Sigmoid colon (tissue), 7 donors: ENCODE results near the gene IFIT2. TPM values are rescaled to one million over a fixed set of nuclear protein-coding genes. Genes with fewer than 3 reads are reported as not detected.
"Not testable (repeated sequence)": the region's sequence is repeated elsewhere in the genome, so short reads cannot be mapped to it uniquely, and the experiment has no call there.

Source experiments
- DNase-seq: peaks from one replicate; pipeline ENCODE4 v3.0.0-alpha.2; 2019
- H3K27ac ChIP-seq, 4 donors: fragments of 200-600 bp; sonication (generic); one replicate each; pipeline ENCODE4 v1.5.1; 2016 to 2019; ENCODE audit warnings: mild to moderate bottlenecking in 1 of 4
- H3K27me3 ChIP-seq, 3 donors: fragments of 200-600 bp; sonication (generic); one replicate each; pipeline ENCODE4 v1.5.1; 2019; ENCODE audit warnings: mild to moderate bottlenecking in 1 of 3
- H3K36me3 ChIP-seq, 4 donors: fragments of 200-600 bp; sonication (generic); one replicate each; pipeline ENCODE4 v1.5.1; 2016 to 2019
- H3K4me1 ChIP-seq, 4 donors: fragments of 200-600 bp; sonication (generic); one replicate each; pipeline ENCODE4 v1.5.1; 2017 to 2019
- H3K4me3 ChIP-seq, 4 donors: fragments of 200-600 bp; sonication (generic); one replicate each; pipeline ENCODE4 v1.5.1; 2017 to 2019; ENCODE audit warnings: mild to moderate bottlenecking in 2 of 4, moderate library complexity in 1 of 4
- H3K9me3 ChIP-seq, 4 donors: fragments of 200-600 bp in 3 of 4; sonication (generic) in 3 of 4; one replicate each; pipeline versions ENCODE4 v1.5.1 to v1.6.1; 2013 to 2019
- CTCF ChIP-seq, 4 experiments: fragments of 450-650 bp in 3 of 4; fragments of 200-600 bp in 1 of 4; IDR thresholded peaks; one replicate each; pipeline ENCODE4 v1.5.1; 2016 to 2019; ENCODE audit warnings: antibody characterized with exemption in 4 of 4, mild to moderate bottlenecking in 3 of 4, moderate library complexity in 2 of 4
- EP300 ChIP-seq, 4 donors: sonication (generic); formaldehyde crosslinking; IDR thresholded peaks; one replicate each; pipeline ENCODE4 v1.6.1; 2017; ENCODE audit warnings: antibody characterized with exemption in 4 of 4
- POLR2A ChIP-seq, 2 donors: fragments of 450-650 bp; IDR thresholded peaks; one replicate each; pipeline ENCODE4 v1.6.1; 2016; ENCODE audit warnings: antibody characterized with exemption in 2 of 2, mild to moderate bottlenecking in 2 of 2, moderate library complexity in 2 of 2
- POLR2AphosphoS5 ChIP-seq, 4 donors: sonication (generic); formaldehyde crosslinking; IDR thresholded peaks; one replicate each; pipeline ENCODE4 v1.6.1; 2017; ENCODE audit warnings: antibody characterized with exemption in 4 of 4
- WGBS, 2 donors: extraction: QIAGEN DNeasy Blood & Tissue Kit; methylation state at CpG; one replicate each; pipeline ENCODE4 v1.1.7; 2013; 5-methylcytosine and 5-hydroxymethylcytosine counted together
- intact Hi-C: fragments of 100-400 bp; cut with DNase I; formaldehyde crosslinking; loops from one replicate; pipeline ENCODE4 v1.15.1; 2023
- polyA plus RNA-seq, 3 donors: library from polyadenylated mRNA; stranded (reverse); fragments of 200-250 nt; gene quantifications; one replicate each; pipeline ENCODE4 v1.2.3, GENCODE V29; 2013
- total RNA-seq, 4 donors: library from RNA; depleted of rRNA; stranded (reverse); fragments of >200 nt; gene quantifications; one replicate each; pipeline ENCODE4 v1.1.0, GENCODE V29; 2016
- donor health status: healthy with polysubstance abuse.
- donor health status: Bipolar disorder and iron deficiency.
- donor health status: healthy.

Gene IFIT2
- total and polyA plus RNA-seq, 7 donors: 2.0 to 13.9 (median 3.9) TPM

- Histone ChIP-seq H3K36me3 (no peaks in the 10 kb centered on the region), H3K27ac (peak overlapping the region in 1 of 4 donors; percentile 26), H3K4me1 (peaks cover 0 to 27% (median 26%) of the 10 kb centered on the region in 4 donors), H3K9me3 (no peaks in the 10 kb centered on the region), H3K4me3 (no peak overlapping the region), H3K27me3 (no peaks in the 10 kb centered on the region)
- DNase-seq: no peak
- intact Hi-C loops: no loop called here
- TF ChIP-seq POLR2AphosphoS5 (IDR thresholded peaks at IDR 0.05) (no peak), EP300 (IDR thresholded peaks at IDR 0.05) (no peak), CTCF (IDR thresholded peaks at IDR 0.05) (no peak), POLR2A (IDR thresholded peaks at IDR 0.05) (no peak)
- WGBS, 2 donors: 92 to 93% methylated on average over 2 of the region's 2 CpGs
Measured at GRCh38 chr10:89348975-89349374, 47.1 kb downstream of the IFIT2 start.

GRCh38 chr10:89350631-89351315 lies 48.9 kb downstream of the IFIT2 start:
- H3K4me3 ChIP-seq: not testable (repeated sequence)

GRCh38 chr10:89351412-89351779 lies 49.5 kb downstream of the IFIT2 start:
- Histone ChIP-seq H3K4me1 (peaks cover 0 to 27% (median 26%) of the 10 kb centered on the region in 4 donors), H3K9me3 (no peaks in the 10 kb centered on the region), H3K27ac (peak overlapping the region; percentile 65 to 79 (median 75)), H3K27me3 (no peaks in the 10 kb centered on the region), H3K4me3 (no peak overlapping the region), H3K36me3 (no peaks in the 10 kb centered on the region)
- intact Hi-C loops: no loop called here
- WGBS, 2 donors: 20 to 46% methylated on average over 1 of the region's 1 CpG
- DNase-seq: no peak
- TF ChIP-seq CTCF (IDR thresholded peaks at IDR 0.05) (no peak), EP300 (IDR thresholded peaks at IDR 0.05) (no peak), POLR2A (IDR thresholded peaks at IDR 0.05) (no peak), POLR2AphosphoS5 (IDR thresholded peaks at IDR 0.05) (no peak)

More at GRCh38 chr10:89350631-89351315, 48.9 kb downstream of the IFIT2 start:
- intact Hi-C loops, H3K36me3 ChIP-seq, H3K9me3 ChIP-seq, H3K27me3 ChIP-seq: not testable (repeated sequence)
- peak overlapping the region; percentile 65 to 79 (median 75) for H3K27ac ChIP-seq
- peaks cover 0 to 27% (median 26%) of the 10 kb centered on the region in 4 donors for H3K4me1 ChIP-seq
- WGBS, 2 donors: 4 to 26% methylated on average over 7 of the region's 7 CpGs
- peak; percentile 74 for DNase-seq

GRCh38 chr10:89351780-89352597 lies 50.1 kb downstream of the IFIT2 start:
- peak in 1 of 4 donors; percentile 11 for TF ChIP-seq POLR2AphosphoS5 (IDR thresholded peaks at IDR 0.05)
- no peak for TF ChIP-seq CTCF (IDR thresholded peaks at IDR 0.05)
- H3K27ac ChIP-seq: peak overlapping the region; percentile 65 to 79 (median 75)
- peaks cover 0 to 27% (median 26%) of the 10 kb centered on the region in 4 donors for H3K4me1 ChIP-seq
- intact Hi-C loops: no loop called here
- WGBS, 2 donors: 15 to 49% methylated on average over 12 of the region's 12 CpGs
- H3K27me3 ChIP-seq: no peaks in the 10 kb centered on the region
- H3K4me3 ChIP-seq: no peak overlapping the region
- H3K9me3 ChIP-seq: no peaks in the 10 kb centered on the region
- DNase-seq: no peak
- no peaks in the 10 kb centered on the region for H3K36me3 ChIP-seq

- Histone ChIP-seq H3K4me3 (no peak overlapping the region), H3K4me1 (peaks cover 0 to 27% (median 25%) of the 10 kb centered on the region in 4 donors), H3K36me3 (no peaks in the 10 kb centered on the region), H3K27ac (peak overlapping the region in 3 of 4 donors; percentile 65 to 79 (median 76)), H3K9me3 (no peaks in the 10 kb centered on the region), H3K27me3 (no peaks in the 10 kb centered on the region)
- TF ChIP-seq CTCF (IDR thresholded peaks at IDR 0.05) (no peak), EP300 (IDR thresholded peaks at IDR 0.05) (no peak), POLR2AphosphoS5 (IDR thresholded peaks at IDR 0.05) (no peak), POLR2A (IDR thresholded peaks at IDR 0.05) (no peak)
- 84 to 93% methylated on average over 4 of the region's 4 CpGs for WGBS, 2 donors
- DNase-seq: no peak
- intact Hi-C loops: no loop called here
Measured at GRCh38 chr10:89352802-89353201, 51.0 kb downstream of the IFIT2 start.
